GM12878 (cell line): Measurements from ENCODE around the gene KCND3. TPM values are rescaled to one million over a fixed set of nuclear protein-coding genes. Genes with fewer than 3 reads are reported as not detected.

Experiments
- ATAC-seq: fragments of 200-7000 bp; cut with Tn5 transposase; 3 replicates; pipeline ENCODE4 v1.9.1; 2020; ENCODE audit warnings: mild to moderate bottlenecking, moderate library complexity
- BruUV-seq: library from RNA; stranded (reverse); fragments of 400-500 nt; replicated peaks from 2 replicates; lab custom pipeline; 2021; lab: Mats Ljungman, UMichigan
- CTCF ChIA-PET: fragments of 300-600 bp; sonication (Branson Sonifier 250); formaldehyde crosslinking; extraction: SDS; loops from one replicate; lab custom pipeline; 2021; ENCODE audit warnings: inconsistent platforms; lab: Yijun Ruan, JAX
- POLR2A ChIA-PET: fragments of 350-600 bp; formaldehyde crosslinking; extraction: SDS; loops from one replicate; lab custom pipeline; 2021; ENCODE audit warnings: inconsistent platforms; lab: Charles Lee
- RAD21 ChIA-PET: fragments of 300-600 bp; sonication (Branson Sonifier 250); formaldehyde crosslinking; loops from one replicate; lab custom pipeline; 2023; ENCODE audit warnings: antibody characterized with exemption; ENCODE audit not compliant: unreplicated experiment; lab: Charles Lee
- SMC1A ChIA-PET: fragments of 300-600 bp; sonication (Branson Sonifier 250); formaldehyde crosslinking; loops from one replicate; lab custom pipeline; 2023; ENCODE audit not compliant: unreplicated experiment, uncharacterized antibody; lab: Charles Lee
- DNase-seq: peaks from one replicate; pipeline ENCODE4 v3.0.0-alpha.2; 2011; ENCODE audit warnings: low read depth, low spot score
- FAIRE-seq: peaks from 3 replicates; lab custom pipeline; 2011; peaks lifted over from hg19 to GRCh38; lab: Jason Lieb, UNC
- H2AFZ ChIP-seq: 2 replicates; pipeline ENCODE4 v1.6.0; 2011; ENCODE audit warnings: low read depth, low read length, control low read depth; ENCODE audit not compliant: control insufficient read depth
- H3K27ac ChIP-seq: 2 replicates; pipeline ENCODE4 v1.5.1; 2011; ENCODE audit warnings: control low read depth; ENCODE audit not compliant: control insufficient read depth, insufficient read depth
- H3K27me3 ChIP-seq, 2 experiments: replicated peaks in 1 of 2; 2 replicates each; pipeline versions ENCODE4 v1.6.0 to v1.6.1; 2011; ENCODE audit warnings: low read length in 1 of 2; ENCODE audit not compliant: control insufficient read depth in 2 of 2, insufficient read depth in 2 of 2
- H3K36me3 ChIP-seq, 2 experiments: 2 replicates each; pipeline ENCODE4 v1.5.1; 2011; ENCODE audit warnings: low read length in 1 of 2; ENCODE audit not compliant: control insufficient read depth in 2 of 2, insufficient read depth in 2 of 2
- H3K4me1 ChIP-seq: 2 replicates; pipeline ENCODE4 v1.6.1; 2011; ENCODE audit warnings: mild to moderate bottlenecking, low read length, moderate library complexity, mixed read lengths; ENCODE audit not compliant: control insufficient read depth, insufficient read depth
- H3K4me2 ChIP-seq: 2 replicates; pipeline ENCODE4 v1.6.0; 2011; ENCODE audit warnings: control low read depth; ENCODE audit not compliant: control insufficient read depth, insufficient read depth
- H3K4me3 ChIP-seq: fragments of 200-600 bp; sonication (generic); 2 replicates; pipeline ENCODE4 v1.5.1; 2016
- H3K79me2 ChIP-seq: 2 replicates; pipeline ENCODE4 v1.6.0; 2011; ENCODE audit warnings: low read length; ENCODE audit not compliant: control insufficient read depth, insufficient read depth
- H3K9ac ChIP-seq: 2 replicates; pipeline ENCODE4 v1.8.0; 2011; ENCODE audit warnings: low read length, control low read depth, mixed read lengths; ENCODE audit not compliant: control insufficient read depth, insufficient read depth
- H3K9me3 ChIP-seq: replicated peaks from 3 replicates; pipeline ENCODE4 v1.5.1; 2011; ENCODE audit warnings: mild to moderate bottlenecking, low read length; ENCODE audit not compliant: control insufficient read depth, insufficient read depth
- H4K20me1 ChIP-seq: 2 replicates; pipeline ENCODE4 v1.6.0; 2011; ENCODE audit not compliant: control insufficient read depth, insufficient read depth
- ATF7 ChIP-seq: fragments of 450-650 bp; IDR thresholded peaks from 2 replicates; pipeline ENCODE4 v1.6.1; 2016; ENCODE audit warnings: low read depth, mild to moderate bottlenecking
- BMI1 ChIP-seq: fragments of 450-650 bp; IDR thresholded peaks from 2 replicates; pipeline ENCODE4 v1.6.1; 2016; ENCODE audit warnings: mild to moderate bottlenecking, moderate library complexity, borderline replicate concordance
- CEBPZ ChIP-seq: fragments of 150-350 bp; IDR thresholded peaks from 2 replicates; pipeline ENCODE4 v1.6.1; 2016; ENCODE audit warnings: low read depth, low read length
- IKZF2 ChIP-seq, 2 experiments: fragments of 450-650 bp; IDR thresholded peaks; 2 replicates each; pipeline ENCODE4 v1.6.1; 2017; ENCODE audit warnings: mild to moderate bottlenecking in 2 of 2, moderate library complexity in 2 of 2
- MTA3 ChIP-seq: IDR thresholded peaks from 2 replicates; pipeline ENCODE4 v1.6.1; 2012; ENCODE audit warnings: low read length, inconsistent platforms, borderline replicate concordance
- NR2F1 ChIP-seq: fragments of 450-650 bp; conservative IDR thresholded peaks from 2 replicates; pipeline ENCODE4 v1.6.1; 2017; ENCODE audit warnings: mild to moderate bottlenecking
- RUNX3 ChIP-seq: IDR thresholded peaks from 2 replicates; pipeline ENCODE4 v1.6.1; 2012; ENCODE audit warnings: low read length, inconsistent platforms
- SP1 ChIP-seq: IDR thresholded peaks from one replicate; pipeline ENCODE4 v1.6.1; 2011; ENCODE audit warnings: low read depth, low read length
- SREBF2 ChIP-seq: IDR thresholded peaks from 2 replicates; pipeline ENCODE4 v1.6.1; 2012; ENCODE audit warnings: mild to moderate bottlenecking, low read length
- WGBS: methylation state at CpG from one replicate; pipeline ENCODE4 v1.1.6; 2016; ENCODE audit warnings: low lambda C conversion rate; ENCODE audit not compliant: insufficient replicate concordance, insufficient coverage; ENCODE audit errors: missing lambda C conversion rate; 5-methylcytosine and 5-hydroxymethylcytosine counted together
- in situ Hi-C: fragments of 300-500 bp; cut with MboI; formaldehyde crosslinking; loops from 9 replicates; pipeline ENCODE4 v1.14.3; 2018; ENCODE audit warnings: mixed read lengths
- intact Hi-C: fragments of 100-400 bp; cut with micrococcal nuclease; formaldehyde crosslinking; loops from one replicate; pipeline ENCODE4 v1.14.2; 2022; ENCODE audit not compliant: unreplicated experiment
- polyA plus RNA-seq, 11 experiments: library from polyadenylated mRNA; depleted of rRNA in 4 of 11; unstranded in 6 of 11; stranded (reverse) in 5 of 11; fragments of >200 nt; fragmentation: Nextera tagmentation in 4 of 11; fragmentation: Illumina TruSeq in 1 of 11; extraction: Ambion mirVana in 4 of 11; extraction: Trizol in 1 of 11; gene quantifications; 1 replicate in 1 of 11; 2 replicates in 10 of 11; pipeline versions ENCODE4 v1.2.1 to v1.2.3, GENCODE V29; 2011 to 2016; ENCODE audit warnings: inconsistent platforms in 2 of 11, missing spikeins in 2 of 11, low read depth in 1 of 11
- total RNA-seq, 4 experiments: library from RNA; depleted of rRNA in 3 of 4; stranded (reverse); fragments of >200 nt in 3 of 4; fragmentation: Illumina TruSeq in 1 of 4; extraction: Trizol in 1 of 4; gene quantifications; 2 replicates each; pipeline versions ENCODE4 v1.2.1 to v1.2.3, GENCODE V29; 2013 to 2021
- TF ChIP-seq, protein P1 (sequence below): fragments of 450-650 bp; formaldehyde crosslinking; IDR thresholded peaks from 2 replicates; pipeline ENCODE4 v1.5.0; 2022; ENCODE audit warnings: mild to moderate bottlenecking, missing genetic modification characterization
- TF ChIP-seq, protein P2 (sequence below): IDR thresholded peaks from 2 replicates; pipeline ENCODE4 v1.6.1; 2012; ENCODE audit warnings: low read depth, low read length, improper control_type of control experiment

The KCND3 gene
- total and polyA plus RNA-seq, 10 of the 15 experiments (the other 5 are each of a cell fraction or from before 2014, with no cell fraction given): 0.02 TPM; not detected in 9

GRCh38 chr1:111967886-111968285, 21.6 kb downstream of the KCND3 start:
- ChIA-PET RAD21 (no interaction called here), POLR2A (no interaction called here), CTCF (no interaction called here), SMC1A (no interaction called here)
- ATAC-seq (no peak), DNase-seq (no peak), FAIRE-seq (no peak)
- no peak for TF ChIP-seq IKZF2 (IDR thresholded peaks at IDR 0.05)
- TF ChIP-seq SP1: no peak
- TF ChIP-seq MTA3: no peak
- no peak for TF ChIP-seq BMI1
- Histone ChIP-seq H3K9me3 (no peaks in the 10 kb centered on the region), H4K20me1 (no peaks in the 10 kb centered on the region), H3K4me2 (no peak overlapping the region), H3K36me3 (no peaks in the 10 kb centered on the region), H3K27me3 (no peaks in the 10 kb centered on the region; a peak in 3 of 4 replicates), H3K79me2 (no peaks in the 10 kb centered on the region), H3K27ac (no peak overlapping the region), H3K4me1 (no peaks in the 10 kb centered on the region), H3K9ac (no peak overlapping the region), H2AFZ (no peak overlapping the region), H3K4me3 (no peak overlapping the region)
- WGBS: 12% methylated on average over 3 of the region's 3 CpGs
- in situ Hi-C loops (no loop called here), intact Hi-C loops (no loop called here)
- no TSS peak for BruUV-seq

DNA sequence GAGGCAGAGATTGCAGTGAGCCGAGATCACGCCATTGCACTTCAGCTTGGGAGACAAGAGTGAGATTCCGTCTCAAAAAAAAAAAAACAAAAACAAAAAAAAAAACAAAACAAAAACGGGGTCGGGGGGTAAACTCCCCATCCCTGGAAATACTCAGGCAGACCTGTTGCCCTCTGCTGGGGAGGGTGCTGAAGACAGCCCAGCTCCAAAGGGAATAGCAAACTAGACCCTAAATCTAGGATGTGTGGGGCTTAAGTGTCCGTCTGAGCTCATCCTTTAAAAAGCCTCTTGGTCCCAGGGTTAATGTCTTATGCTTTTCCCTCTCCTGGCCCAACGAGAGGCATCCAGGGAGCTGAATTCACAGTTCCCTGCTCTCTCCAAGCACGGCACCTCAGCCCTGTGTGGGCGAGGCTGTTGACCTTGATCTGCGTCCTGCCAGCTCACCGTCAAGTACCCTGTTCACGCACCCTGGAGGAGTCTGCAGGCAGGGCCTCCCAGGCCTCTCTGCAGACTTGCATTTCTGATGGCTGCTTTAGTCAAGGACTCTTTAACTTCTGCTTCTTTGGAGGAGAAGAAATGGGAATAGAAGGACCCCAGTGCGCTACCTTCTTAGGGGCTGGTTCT, 22.3 kb downstream of the KCND3 start:
- RAD21 ChIA-PET: no interaction called here
- Histone ChIP-seq H3K4me1 (no peaks in the 10 kb centered on the region), H3K9ac (no peak overlapping the region), H3K79me2 (no peaks in the 10 kb centered on the region), H3K36me3 (no peaks in the 10 kb centered on the region), H3K4me2 (no peak overlapping the region), H2AFZ (no peak overlapping the region), H4K20me1 (no peaks in the 10 kb centered on the region), H3K27ac (no peak overlapping the region), H3K9me3 (no peaks in the 10 kb centered on the region), H3K27me3 (no peaks in the 10 kb centered on the region; a peak in 3 of 4 replicates), H3K4me3 (no peak overlapping the region)
- no TSS peak for BruUV-seq
- 28% methylated on average over 9 of the region's 13 CpGs for WGBS
- CTCF ChIA-PET: interaction anchor here (1.2 kb wide), 1 partner anchor 14 kb away, joined by 3 read pairs; no protein-coding TSS in a partner anchor
- FAIRE-seq (no peak), DNase-seq (no peak), ATAC-seq (no peak)
- intact Hi-C loops (no loop called here), in situ Hi-C loops (no loop called here)
- SMC1A ChIA-PET: no interaction called here
- POLR2A ChIA-PET: interaction anchor here (0.7 kb wide), 1 partner anchor 112 kb away, joined by 4 read pairs; no protein-coding TSS in a partner anchor
- no peak for TF ChIP-seq ATF7
- TF ChIP-seq RUNX3: no peak
- TF ChIP-seq SREBF2: no peak
- TF ChIP-seq, protein P1, sequence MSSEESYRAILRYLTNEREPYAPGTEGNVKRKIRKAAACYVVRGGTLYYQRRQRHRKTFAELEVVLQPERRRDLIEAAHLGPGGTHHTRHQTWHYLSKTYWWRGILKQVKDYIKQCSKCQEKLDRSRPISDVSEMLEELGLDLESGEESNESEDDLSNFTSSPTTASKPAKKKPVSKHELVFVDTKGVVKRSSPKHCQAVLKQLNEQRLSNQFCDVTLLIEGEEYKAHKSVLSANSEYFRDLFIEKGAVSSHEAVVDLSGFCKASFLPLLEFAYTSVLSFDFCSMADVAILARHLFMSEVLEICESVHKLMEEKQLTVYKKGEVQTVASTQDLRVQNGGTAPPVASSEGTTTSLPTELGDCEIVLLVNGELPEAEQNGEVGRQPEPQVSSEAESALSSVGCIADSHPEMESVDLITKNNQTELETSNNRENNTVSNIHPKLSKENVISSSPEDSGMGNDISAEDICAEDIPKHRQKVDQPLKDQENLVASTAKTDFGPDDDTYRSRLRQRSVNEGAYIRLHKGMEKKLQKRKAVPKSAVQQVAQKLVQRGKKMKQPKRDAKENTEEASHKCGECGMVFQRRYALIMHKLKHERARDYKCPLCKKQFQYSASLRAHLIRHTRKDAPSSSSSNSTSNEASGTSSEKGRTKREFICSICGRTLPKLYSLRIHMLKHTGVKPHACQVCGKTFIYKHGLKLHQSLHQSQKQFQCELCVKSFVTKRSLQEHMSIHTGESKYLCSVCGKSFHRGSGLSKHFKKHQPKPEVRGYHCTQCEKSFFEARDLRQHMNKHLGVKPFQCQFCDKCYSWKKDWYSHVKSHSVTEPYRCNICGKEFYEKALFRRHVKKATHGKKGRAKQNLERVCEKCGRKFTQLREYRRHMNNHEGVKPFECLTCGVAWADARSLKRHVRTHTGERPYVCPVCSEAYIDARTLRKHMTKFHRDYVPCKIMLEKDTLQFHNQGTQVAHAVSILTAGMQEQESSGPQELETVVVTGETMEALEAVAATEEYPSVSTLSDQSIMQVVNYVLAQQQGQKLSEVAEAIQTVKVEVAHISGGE (CRISPR knock-in tag): no peak
- TF ChIP-seq NR2F1: no peak
- no peak for TF ChIP-seq CEBPZ
- TF ChIP-seq, protein P2, sequence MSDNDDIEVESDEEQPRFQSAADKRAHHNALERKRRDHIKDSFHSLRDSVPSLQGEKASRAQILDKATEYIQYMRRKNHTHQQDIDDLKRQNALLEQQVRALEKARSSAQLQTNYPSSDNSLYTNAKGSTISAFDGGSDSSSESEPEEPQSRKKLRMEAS: no peak
